Brain pericyte (primary cell): Measurements from ENCODE around the gene DUSP2.

Experiments
- DNase-seq: peaks from one replicate; pipeline ENCODE4 v3.0.0-alpha.2; 2012; ENCODE audit warnings: low read depth, low spot score

The DUSP2 gene

GRCh38 chr2:96145036-96145847 is at the start of gene DUSP2:
DUSP2 (minus strand) TSS chr2:96145440; CDS start chr2:96145354, 86 bp downstream.
- DNase-seq, result no peak

GRCh38 chr2:96191937-96192670 is 46.9 kb upstream of the DUSP2 start:
- DNase-seq, result no peak

GRCh38 chr2:96188821-96189526 is 43.7 kb upstream of the DUSP2 start:
- no peak for DNase-seq

- no peak for DNase-seq
Measured at GRCh38 chr2:96186562-96186961, 41.3 kb upstream of the DUSP2 start.

GRCh38 chr2:96185516-96185915 is 40.3 kb upstream of the DUSP2 start:
- DNase-seq, result no peak

- no peak for DNase-seq
Measured at GRCh38 chr2:96184989-96185388, 39.7 kb upstream of the DUSP2 start.

GRCh38 chr2:96184188-96184587 is 38.9 kb upstream of the DUSP2 start:
- no peak for DNase-seq

- DNase-seq, result no peak
Measured at GRCh38 chr2:96181529-96181928, 36.3 kb upstream of the DUSP2 start.

- DNase-seq, result no peak
Measured at GRCh38 chr2:96180521-96180920, 35.3 kb upstream of the DUSP2 start.

- DNase-seq, result no peak
Measured at GRCh38 chr2:96180002-96180401, 34.8 kb upstream of the DUSP2 start.

GRCh38 chr2:96176661-96177060 is 31.4 kb upstream of the DUSP2 start:
- DNase-seq, result no peak

- peak; percentile 89 for DNase-seq
Measured at GRCh38 chr2:96175951-96176350, 30.7 kb upstream of the DUSP2 start.

- DNase-seq, result no peak
Measured at GRCh38 chr2:96174251-96175144, 29.3 kb upstream of the DUSP2 start.

- DNase-seq, result no peak
Measured at GRCh38 chr2:96171831-96172230, 26.6 kb upstream of the DUSP2 start.

GRCh38 chr2:96170626-96171025 is 25.4 kb upstream of the DUSP2 start:
- DNase-seq, result no peak

GRCh38 chr2:96169868-96170507 is 24.7 kb upstream of the DUSP2 start:
- DNase-seq, result no peak

- no peak for DNase-seq
Measured at GRCh38 chr2:96167407-96168013, 22.3 kb upstream of the DUSP2 start.

- DNase-seq, result no peak
Measured at GRCh38 chr2:96164459-96165184, 19.4 kb upstream of the DUSP2 start.

- DNase-seq, result peak; percentile 53
Measured at GRCh38 chr2:96163768-96164429, 18.7 kb upstream of the DUSP2 start.
